GM12878 (cell line): ENCODE data around the gene SMIM35. TPM values are rescaled to one million over a fixed set of nuclear protein-coding genes. Genes with fewer than 3 reads are reported as not detected.
A peak's percentile ranks its signal among the peaks of the same experiment; 100 is the strongest.

Experiments
- ATF2 ChIP-seq: IDR thresholded peaks from 2 replicates; pipeline ENCODE4 v1.6.1; 2012; ENCODE audit warnings: low read length, inconsistent platforms
- BCLAF1 ChIP-seq: fragments of 450-650 bp; IDR thresholded peaks from 2 replicates; pipeline ENCODE4 v1.6.1; 2017; ENCODE audit warnings: antibody characterized with exemption, mild to moderate bottlenecking, moderate library complexity
- CHD1 ChIP-seq: IDR thresholded peaks from 2 replicates; pipeline ENCODE4 v1.6.1; 2012; ENCODE audit warnings: low read depth, low read length, improper control_type of control experiment
- E2F8 ChIP-seq: fragments of 450-650 bp; IDR thresholded peaks from 2 replicates; pipeline ENCODE4 v1.6.1; 2018; ENCODE audit warnings: mild to moderate bottlenecking, low read depth, moderate library complexity; ENCODE audit not compliant: partially characterized antibody
- HDAC2 ChIP-seq: fragments of 200-600 bp; sonication (generic); IDR thresholded peaks from 2 replicates; pipeline ENCODE4 v1.6.1; 2017
- IKZF2 ChIP-seq, 2 experiments: fragments of 450-650 bp; IDR thresholded peaks; 2 replicates each; pipeline ENCODE4 v1.6.1; 2017; ENCODE audit warnings: mild to moderate bottlenecking in 2 of 2, moderate library complexity in 2 of 2
- PAX8 ChIP-seq: fragments of 450-650 bp; IDR thresholded peaks from 2 replicates; pipeline ENCODE4 v1.6.1; 2017; ENCODE audit warnings: mild to moderate bottlenecking, moderate library complexity
- PBX3 ChIP-seq: IDR thresholded peaks from 2 replicates; pipeline ENCODE4 v1.6.1; 2011; ENCODE audit warnings: mild to moderate bottlenecking, low read depth, low read length, moderate library complexity; ENCODE audit not compliant: insufficient replicate concordance
- PKNOX1 ChIP-seq: fragments of 450-650 bp; IDR thresholded peaks from 2 replicates; pipeline ENCODE4 v1.6.1; 2016; ENCODE audit warnings: mild to moderate bottlenecking
- RELB ChIP-seq: fragments of 450-650 bp; IDR thresholded peaks from 2 replicates; pipeline ENCODE4 v1.6.1; 2017; ENCODE audit warnings: low read depth, mild to moderate bottlenecking, moderate library complexity
- SREBF2 ChIP-seq: IDR thresholded peaks from 2 replicates; pipeline ENCODE4 v1.6.1; 2012; ENCODE audit warnings: mild to moderate bottlenecking, low read length
- SUPT20H ChIP-seq: IDR thresholded peaks from 2 replicates; pipeline ENCODE4 v1.6.1; 2011; ENCODE audit warnings: low read depth, mild to moderate bottlenecking, low read length, moderate library complexity, borderline replicate concordance; ENCODE audit not compliant: control insufficient read depth
- polyA plus RNA-seq, 11 experiments: library from polyadenylated mRNA; depleted of rRNA in 4 of 11; unstranded in 6 of 11; stranded (reverse) in 5 of 11; fragments of >200 nt; fragmentation: Nextera tagmentation in 4 of 11; fragmentation: Illumina TruSeq in 1 of 11; extraction: Ambion mirVana in 4 of 11; extraction: Trizol in 1 of 11; gene quantifications; 1 replicate in 1 of 11; 2 replicates in 10 of 11; pipeline versions ENCODE4 v1.2.1 to v1.2.3, GENCODE V29; 2011 to 2016; ENCODE audit warnings: inconsistent platforms in 2 of 11, missing spikeins in 2 of 11, low read depth in 1 of 11
- total RNA-seq, 4 experiments: library from RNA; depleted of rRNA in 3 of 4; stranded (reverse); fragments of >200 nt in 3 of 4; fragmentation: Illumina TruSeq in 1 of 4; extraction: Trizol in 1 of 4; gene quantifications; 2 replicates each; pipeline versions ENCODE4 v1.2.1 to v1.2.3, GENCODE V29; 2013 to 2021

SMIM35 gene
- total and polyA plus RNA-seq, 10 of the 15 experiments (the other 5 are each of a cell fraction or from before 2014, with no cell fraction given) = 0.02 to 1.1 (median 0.05) TPM; not detected in 5

GRCh38 chr11:117997823-117998579 is 88.8 kb downstream of the SMIM35 start (continued):
- peak; percentile 88 for TF ChIP-seq ATF2
- no peak for TF ChIP-seq HDAC2
- TF ChIP-seq CHD1 = no peak
- no peak for TF ChIP-seq BCLAF1
- TF ChIP-seq PAX8 = no peak
- TF ChIP-seq RELB = peak; percentile 38; the same call in 1 of the 2 replicates
- TF ChIP-seq PKNOX1 = no peak
- TF ChIP-seq IKZF2 (IDR thresholded peaks at IDR 0.05) = peak in 1 of 2 experiments; percentile 65; a peak in 2 of 4 replicates
- no peak for TF ChIP-seq SUPT20H
- TF ChIP-seq SREBF2 = no peak
- no peak for TF ChIP-seq E2F8
- no peak for TF ChIP-seq PBX3
